Measurements from ENCODE around the gene TMEM59L.

DNA sequence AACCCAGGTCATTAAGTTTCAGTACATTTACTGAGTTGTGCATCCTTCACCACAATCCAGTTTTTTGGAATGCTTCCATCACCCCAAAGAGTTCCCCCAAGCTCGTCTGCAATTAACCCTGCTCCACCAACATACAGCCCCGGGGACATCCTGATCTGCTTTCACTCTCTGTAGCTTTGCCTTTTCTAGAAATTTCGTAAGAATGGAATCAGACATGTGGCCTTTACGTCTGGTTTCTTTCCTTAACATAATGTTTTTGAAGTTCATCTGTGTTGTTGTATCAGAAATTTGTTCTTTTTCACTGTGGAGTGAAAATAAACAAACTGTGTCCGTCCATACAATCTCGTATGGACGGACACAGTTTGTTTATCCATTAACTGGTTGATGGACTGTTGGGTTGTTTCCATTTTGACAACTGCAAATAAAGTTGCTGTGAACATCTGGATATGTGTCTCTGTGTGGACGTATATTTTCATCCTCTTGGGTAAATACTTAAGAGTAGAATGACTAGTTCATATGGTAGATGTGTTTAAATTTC is 27.1 kb downstream of the TMEM59L start:
- TF ChIP-seq EP300 (IDR thresholded peaks at IDR 0.05) (no peak), POLR2A (IDR thresholded peaks at IDR 0.05) (no peak)

Measured in tibial nerve (tissue), 3 donors.